ENCODE measurements around the gene VMP1.

DNA sequence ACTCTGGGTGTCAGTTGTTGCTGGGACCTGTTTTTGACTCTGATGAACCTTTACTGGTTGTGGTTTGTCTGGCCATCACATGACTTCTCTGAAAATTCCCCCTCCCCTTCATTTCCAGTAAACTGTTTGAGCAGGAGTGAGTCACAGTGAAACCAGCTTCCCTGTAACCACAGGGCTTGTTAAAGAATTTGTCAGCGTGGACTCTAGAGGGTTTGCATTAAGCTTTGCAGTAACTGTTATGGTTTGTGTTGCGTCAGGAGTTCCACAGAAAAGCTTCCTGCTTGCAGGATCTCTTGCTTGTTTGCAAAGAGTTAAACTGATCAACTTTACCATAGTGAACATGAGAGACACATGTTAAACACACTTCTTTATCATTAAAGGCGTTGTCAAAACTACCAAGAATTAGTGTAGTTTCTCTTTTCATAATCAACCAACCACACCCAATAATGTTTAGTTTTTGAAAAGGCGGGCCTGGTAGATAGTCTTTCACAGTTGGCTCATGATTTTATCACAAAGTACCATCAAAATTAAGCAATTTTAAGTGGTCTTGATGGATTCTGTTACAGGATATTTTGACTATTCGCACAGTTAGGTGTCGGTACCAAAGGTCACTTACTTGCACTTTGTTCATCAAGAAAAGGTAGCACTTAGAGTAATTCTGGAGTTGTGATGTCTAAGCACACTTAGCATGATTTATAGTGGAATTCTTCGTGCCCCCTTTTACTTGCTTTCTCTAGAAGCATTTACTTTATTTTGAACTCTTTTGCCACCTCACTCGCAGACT is 79.3 kb downstream of the VMP1 start:
- TF ChIP-seq, protein P1, sequence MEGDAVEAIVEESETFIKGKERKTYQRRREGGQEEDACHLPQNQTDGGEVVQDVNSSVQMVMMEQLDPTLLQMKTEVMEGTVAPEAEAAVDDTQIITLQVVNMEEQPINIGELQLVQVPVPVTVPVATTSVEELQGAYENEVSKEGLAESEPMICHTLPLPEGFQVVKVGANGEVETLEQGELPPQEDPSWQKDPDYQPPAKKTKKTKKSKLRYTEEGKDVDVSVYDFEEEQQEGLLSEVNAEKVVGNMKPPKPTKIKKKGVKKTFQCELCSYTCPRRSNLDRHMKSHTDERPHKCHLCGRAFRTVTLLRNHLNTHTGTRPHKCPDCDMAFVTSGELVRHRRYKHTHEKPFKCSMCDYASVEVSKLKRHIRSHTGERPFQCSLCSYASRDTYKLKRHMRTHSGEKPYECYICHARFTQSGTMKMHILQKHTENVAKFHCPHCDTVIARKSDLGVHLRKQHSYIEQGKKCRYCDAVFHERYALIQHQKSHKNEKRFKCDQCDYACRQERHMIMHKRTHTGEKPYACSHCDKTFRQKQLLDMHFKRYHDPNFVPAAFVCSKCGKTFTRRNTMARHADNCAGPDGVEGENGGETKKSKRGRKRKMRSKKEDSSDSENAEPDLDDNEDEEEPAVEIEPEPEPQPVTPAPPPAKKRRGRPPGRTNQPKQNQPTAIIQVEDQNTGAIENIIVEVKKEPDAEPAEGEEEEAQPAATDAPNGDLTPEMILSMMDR (IDR thresholded peaks at IDR 0.05; ENCODE audit: low read depth, low read length, poor library complexity, severe bottlenecking): no peak
- TF ChIP-seq EZH2phosphoT487 (IDR thresholded peaks at IDR 0.05; ENCODE audit: borderline replicate concordance, low read length): no peak
